Measurements from ENCODE around the gene ABI3BP.

Gene ABI3BP

GRCh38 chr3:100720426-100720825 lies 272.8 kb downstream of the ABI3BP start:
- no peak for DNase-seq (ENCODE audit: low read depth)

GRCh38 chr3:100719136-100719535 lies 274.1 kb downstream of the ABI3BP start:
- no peak for DNase-seq (ENCODE audit: low read depth)

- DNase-seq (ENCODE audit: low read depth) = no peak
Measured at GRCh38 chr3:100717637-100718487, 275.4 kb downstream of the ABI3BP start.

- no peak for DNase-seq (ENCODE audit: low read depth)
Measured at GRCh38 chr3:100717063-100717462, 276.2 kb downstream of the ABI3BP start.

GRCh38 chr3:100715176-100715575 lies 278.0 kb downstream of the ABI3BP start:
- DNase-seq (ENCODE audit: low read depth) = no peak

GRCh38 chr3:100710261-100710968 lies 282.8 kb downstream of the ABI3BP start:
- peak; percentile 70 for DNase-seq (ENCODE audit: low read depth)

GRCh38 chr3:100709842-100710260 lies 283.4 kb downstream of the ABI3BP start:
- DNase-seq (ENCODE audit: low read depth) = peak; percentile 7

- peak; percentile 97 for DNase-seq (ENCODE audit: low read depth)
Measured at GRCh38 chr3:100708989-100709841, 284.0 kb downstream of the ABI3BP start, which contains the start of gene TFG. TSS of gene TFG (plus strand) at chr3:100709494. CDS start at chr3:100713686, 4,192 bp downstream.

- DNase-seq (ENCODE audit: low read depth) = no peak
Measured at GRCh38 chr3:100708644-100708988, 284.6 kb downstream of the ABI3BP start.

- DNase-seq (ENCODE audit: low read depth) = no peak
Measured at GRCh38 chr3:100706365-100706764, 286.9 kb downstream of the ABI3BP start.

GRCh38 chr3:100703865-100704264 lies 289.4 kb downstream of the ABI3BP start:
- no peak for DNase-seq (ENCODE audit: low read depth)

GRCh38 chr3:100702980-100703345 lies 290.3 kb downstream of the ABI3BP start:
- DNase-seq (ENCODE audit: low read depth) = no peak

GRCh38 chr3:100702082-100702979 lies 290.9 kb downstream of the ABI3BP start:
- no peak for DNase-seq (ENCODE audit: low read depth)

GRCh38 chr3:100700708-100701107 lies 292.5 kb downstream of the ABI3BP start:
- no peak for DNase-seq (ENCODE audit: low read depth)

All from activated T-cell treated with anti-CD3 and anti-CD28 coated beads for 48 hours (primary cell).